ENCODE measurements around the gene MASP1. TPM values are rescaled to one million over a fixed set of nuclear protein-coding genes. Genes with fewer than 3 reads are reported as not detected.

MASP1 gene
- total and polyA plus RNA-seq, 2 of the 4 experiments (the other 2 are of a cell fraction): 13.1 to 16.2 TPM

DNA sequence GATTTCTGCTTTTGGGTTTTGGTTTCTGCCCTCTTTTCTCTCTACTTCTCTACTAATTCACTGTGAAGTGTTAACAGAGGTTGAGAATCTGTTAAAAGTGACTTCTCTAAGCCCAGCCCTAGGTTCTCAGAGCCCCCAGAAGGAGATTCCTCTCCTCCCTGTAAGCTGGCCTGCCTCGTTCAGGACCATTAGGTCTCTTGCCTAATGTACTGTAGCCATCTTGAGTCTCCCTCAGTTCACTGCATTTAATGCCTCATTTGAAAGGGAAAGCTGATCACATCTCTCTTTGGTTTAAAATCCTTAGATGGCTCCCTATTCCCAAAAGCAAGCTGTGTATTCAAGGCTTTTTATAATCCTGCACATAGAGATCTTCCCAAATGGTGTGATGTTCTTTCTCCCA lies 77.9 kb downstream of the MASP1 start:
- Histone ChIP-seq H3K9ac (ENCODE audit: low read depth, low read length) (no peak overlapping the region), H2BK120ac (ENCODE audit: low read depth, low read length) (no peak overlapping the region), H3K18ac (ENCODE audit: low read depth, low read length) (no peak overlapping the region), H2BK5ac (ENCODE audit: low read depth, low read length, poor library complexity, severe bottlenecking) (no peak overlapping the region), H3K9me1 (ENCODE audit: insufficient read depth, low read length) (no peaks in the 10 kb centered on the region), H3K79me1 (ENCODE audit: low read depth in 1 of 2, low read length in 2 of 2) (no peaks in the 10 kb centered on the region), H2AK9ac (replicated peaks; ENCODE audit: low read depth, low read length, poor library complexity) (no peak overlapping the region), H4K8ac (ENCODE audit: low read depth in 2 of 2, low read length in 2 of 2) (no peak overlapping the region), H2AFZ (replicated peaks; ENCODE audit: low read length, poor library complexity) (no peak overlapping the region), H2BK20ac (ENCODE audit: low read depth, low read length) (no peak overlapping the region), H3K4me1 (ENCODE audit: control insufficient read depth, insufficient read depth, low read length) (peaks cover 6% of the 10 kb centered on the region), H3K9me3 (ENCODE audit: control insufficient read depth, insufficient read depth, low read length) (no peaks in the 10 kb centered on the region), H3K36me3 (ENCODE audit: control insufficient read depth, insufficient read depth, low read length) (no peaks in the 10 kb centered on the region), H4K5ac (ENCODE audit: low read depth, low read length) (no peak overlapping the region), H4K20me1 (ENCODE audit: insufficient read depth, low read length) (no peaks in the 10 kb centered on the region), H3K4me3 (ENCODE audit: insufficient read depth, low read depth, low read length) (no peak overlapping the region), H3K27ac (ENCODE audit: insufficient read depth, low read length) (no peak overlapping the region), H2AK5ac (ENCODE audit: low read depth, low read length) (no peak overlapping the region), H2BK15ac (ENCODE audit: low read depth, low read length) (no peak overlapping the region), H3K4me2 (ENCODE audit: low read depth, low read length) (no peak overlapping the region), H3K14ac (replicated peaks; ENCODE audit: low read depth, low read length) (no peak overlapping the region), H3K23ac (ENCODE audit: low read depth, low read length) (no peak overlapping the region), H4K91ac (ENCODE audit: insufficient read depth, low read depth, low read length) (no peak overlapping the region), H3K4ac (ENCODE audit: low read depth, low read length) (no peak overlapping the region), H3K56ac (ENCODE audit: extremely low read depth, insufficient read depth, low read length) (no peak overlapping the region), H3K27me3 (ENCODE audit: control insufficient read depth, insufficient read depth, low read length) (peaks cover 3% of the 10 kb centered on the region; the same call in 1 of the 2 replicates)
- in situ Hi-C loops (cut with MboI; ENCODE audit: low sequenced_read_pairs) (no loop called here), dilution Hi-C loops (cut with HindIII; ENCODE audit: low sequenced_read_pairs, unreplicated experiment) (loop anchor here (25.0 kb wide), 1 partner anchor 474 kb away; no protein-coding TSS in a partner anchor), intact Hi-C loops (cut with micrococcal nuclease) (no loop called here)
- ATAC-seq (ENCODE audit: low read depth) (no peak), DNase-seq (no peak)
- no TSS peak for BruUV-seq (replicated peaks)
- ChIA-PET POLR2A (ENCODE audit: unreplicated experiment) (no interaction called here), CTCF (no interaction called here)
- TF ChIP-seq SMC3 (IDR thresholded peaks at IDR 0.05; ENCODE audit: low read depth, low read length): no peak
- TF ChIP-seq NFE2L2 (IDR thresholded peaks at IDR 0.05; ENCODE audit: low read depth, low read length): no peak
- no peak for TF ChIP-seq MAFK (IDR thresholded peaks at IDR 0.05; ENCODE audit: low read depth, low read length)
- TF ChIP-seq, protein P1, sequence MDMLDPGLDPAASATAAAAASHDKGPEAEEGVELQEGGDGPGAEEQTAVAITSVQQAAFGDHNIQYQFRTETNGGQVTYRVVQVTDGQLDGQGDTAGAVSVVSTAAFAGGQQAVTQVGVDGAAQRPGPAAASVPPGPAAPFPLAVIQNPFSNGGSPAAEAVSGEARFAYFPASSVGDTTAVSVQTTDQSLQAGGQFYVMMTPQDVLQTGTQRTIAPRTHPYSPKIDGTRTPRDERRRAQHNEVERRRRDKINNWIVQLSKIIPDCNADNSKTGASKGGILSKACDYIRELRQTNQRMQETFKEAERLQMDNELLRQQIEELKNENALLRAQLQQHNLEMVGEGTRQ (IDR thresholded peaks at IDR 0.05; ENCODE audit: low read depth, low read length): no peak
- no peak for TF ChIP-seq RAD21 (IDR thresholded peaks at IDR 0.05; ENCODE audit: low read length)
- no peak for TF ChIP-seq RCOR1 (IDR thresholded peaks at IDR 0.05; ENCODE audit: insufficient replicate concordance, low read length)
- no peak for TF ChIP-seq FOS (IDR thresholded peaks at IDR 0.05; ENCODE audit: low read depth, low read length)
- no peak for TF ChIP-seq MXI1 (IDR thresholded peaks at IDR 0.05; ENCODE audit: borderline replicate concordance, low read depth, low read length)
- TF ChIP-seq CHD1 (IDR thresholded peaks at IDR 0.05; ENCODE audit: low read depth, low read length): no peak
- TF ChIP-seq MAZ (IDR thresholded peaks at IDR 0.05; ENCODE audit: borderline replicate concordance, low read depth, low read length): no peak
- TF ChIP-seq CEBPB (IDR thresholded peaks at IDR 0.05; ENCODE audit: low read depth, low read length): no peak
- TF ChIP-seq RFX5 (IDR thresholded peaks at IDR 0.05; ENCODE audit: low read depth, low read length): no peak
- WGBS, 2 experiments (ENCODE audit: extremely low coverage in 2 of 2, insufficient read length in 1 of 2): no CpG with 5 or more reads among the region's 1 CpG

Measured in IMR-90 (cell line).